Activated naive CD8-positive, alpha-beta T cell treated with anti-CD3 and anti-CD28 coated beads for 36 hours (primary cell): ENCODE results near the gene CFAP20DC. TPM values are rescaled to one million over a fixed set of nuclear protein-coding genes. Genes with fewer than 3 reads are reported as not detected.
"Not testable (repeated sequence)": the region's sequence is repeated elsewhere in the genome, so short reads cannot be mapped to it uniquely, and the experiment has no call there.

ENCODE experiments used
- DNase-seq: peaks from one replicate; pipeline ENCODE4 v3.0.0; 2021
- H3K27ac Mint-ChIP-seq: one replicate; pipeline ENCODE4 v1.8.0; 2022; ENCODE audit warnings: mild to moderate bottlenecking, moderate library complexity, mixed read lengths
- H3K27me3 Mint-ChIP-seq: one replicate; pipeline ENCODE4 v1.8.0; 2022; ENCODE audit warnings: mild to moderate bottlenecking, mixed read lengths
- H3K36me3 Mint-ChIP-seq: one replicate; pipeline ENCODE4 v1.8.0; 2021; ENCODE audit warnings: mild to moderate bottlenecking, mixed read lengths
- H3K4me1 Mint-ChIP-seq: one replicate; pipeline ENCODE4 v1.8.0; 2021; ENCODE audit warnings: mixed read lengths
- H3K4me3 Mint-ChIP-seq: one replicate; pipeline ENCODE4 v1.8.0; 2022; ENCODE audit warnings: mild to moderate bottlenecking, moderate library complexity, mixed read lengths
- H3K9me3 Mint-ChIP-seq: one replicate; pipeline ENCODE4 v1.8.0; 2022; ENCODE audit warnings: mixed read lengths
- total RNA-seq, 2 experiments: library from RNA; stranded (reverse); gene quantifications; one replicate each; pipeline ENCODE4 v1.2.3, GENCODE V29; 2021

The CFAP20DC gene
- 1 to 10 TPM; 1.6 to 2.4 TPM for total RNA-seq

DNA sequence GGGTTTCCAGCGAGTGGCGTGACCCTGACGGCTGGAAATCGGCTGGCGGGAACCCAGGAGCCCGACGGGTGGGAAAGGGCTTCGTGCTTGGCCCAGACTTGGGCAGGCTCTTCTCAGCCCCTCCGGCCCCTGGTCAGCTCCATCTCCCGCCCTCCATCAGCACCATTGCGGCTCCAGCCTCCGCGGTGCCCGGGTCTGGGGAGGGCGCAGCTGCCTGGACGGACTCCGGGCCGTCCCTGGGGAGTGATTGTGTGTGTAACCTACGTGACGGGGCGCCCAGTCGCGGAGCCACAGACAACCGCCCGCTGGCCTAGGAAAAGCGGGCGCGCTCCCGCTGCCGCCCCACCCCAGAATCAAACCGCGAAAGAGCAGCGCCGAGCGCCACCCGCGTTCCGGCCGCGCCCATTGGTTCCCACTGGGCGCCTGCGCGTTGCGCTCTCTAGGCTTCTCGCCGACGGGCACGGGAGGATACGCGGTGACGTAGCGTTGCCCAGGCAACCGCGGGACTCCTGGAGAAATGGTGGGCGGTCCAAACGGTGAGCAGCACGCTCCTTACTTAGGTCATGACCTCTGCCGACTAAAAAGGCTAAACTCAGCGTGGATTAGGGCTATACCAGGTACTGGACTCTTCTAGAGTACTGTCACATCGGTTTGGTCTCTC, at the start of gene CFAP20DC:
CFAP20DC (minus strand) TSS at position 355 of the 661 bp plus-strand sequence. CDS start 394 bp downstream, outside the sequence.
- Mint-ChIP-seq H3K27me3 (no peaks in the 10 kb centered on the region), H3K4me3 (peak within 1 kb of the TSS; percentile 64), H3K9me3 (no peaks in the 10 kb centered on the region), H3K36me3 (no peaks in the 10 kb centered on the region), H3K4me1 (peaks cover 9% of the 10 kb centered on the region), H3K27ac (peak within 1 kb of the TSS; percentile 62)
- DNase-seq, result peak; percentile 95

DNA sequence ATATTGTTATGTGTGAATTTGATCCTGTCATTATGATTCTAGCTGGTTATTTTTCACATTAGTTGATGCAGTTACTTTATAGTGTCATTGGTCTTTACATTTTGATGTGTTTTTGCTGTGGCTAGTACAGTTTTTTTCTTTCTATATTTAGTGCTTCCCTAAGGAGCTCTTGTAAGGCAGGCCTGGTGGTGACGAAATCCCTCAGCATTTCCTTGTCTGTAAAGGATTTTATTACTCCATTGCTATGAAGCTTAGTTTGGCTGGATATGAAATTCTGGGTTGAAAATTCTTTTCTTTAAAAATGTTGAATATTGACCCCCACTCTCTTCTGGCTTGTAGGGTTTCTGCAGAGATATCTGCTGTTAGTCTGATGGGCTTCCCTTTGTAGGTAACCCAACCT, 48.7 kb upstream of the CFAP20DC start:
- not testable (repeated sequence) for DNase-seq, H3K4me1 Mint-ChIP-seq, H3K36me3 Mint-ChIP-seq, H3K4me3 Mint-ChIP-seq, H3K27ac Mint-ChIP-seq
- H3K27me3 Mint-ChIP-seq, result peaks cover 10% of the 10 kb centered on the region
- H3K9me3 Mint-ChIP-seq, result peaks cover 11% of the 10 kb centered on the region

DNA sequence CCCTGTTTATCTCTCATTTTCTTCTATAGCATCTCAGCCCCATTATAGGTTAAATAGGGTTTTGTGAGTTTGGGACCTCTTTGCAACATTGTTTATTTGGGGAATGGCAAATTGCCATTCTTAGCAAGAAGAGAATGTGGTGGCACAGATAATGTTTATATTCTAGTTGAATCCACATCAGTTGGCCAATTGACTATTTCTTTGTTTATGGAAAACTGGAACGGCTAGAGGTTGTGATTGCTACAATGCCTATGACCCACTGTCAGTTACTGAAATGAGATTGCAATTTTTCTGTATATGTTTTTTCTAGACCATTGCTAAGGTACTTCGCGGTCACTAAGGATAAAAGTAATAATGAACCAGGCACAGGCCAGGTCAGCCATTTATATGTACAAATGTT, 44.6 kb upstream of the CFAP20DC start:
- no peak overlapping the region for H3K4me3 Mint-ChIP-seq
- H3K9me3 Mint-ChIP-seq, result peaks cover 11% of the 10 kb centered on the region
- no peaks in the 10 kb centered on the region for H3K4me1 Mint-ChIP-seq
- no peak overlapping the region for H3K27ac Mint-ChIP-seq
- H3K27me3 Mint-ChIP-seq, result peaks cover 6% of the 10 kb centered on the region
- DNase-seq, result no peak
- no peaks in the 10 kb centered on the region for H3K36me3 Mint-ChIP-seq

DNA sequence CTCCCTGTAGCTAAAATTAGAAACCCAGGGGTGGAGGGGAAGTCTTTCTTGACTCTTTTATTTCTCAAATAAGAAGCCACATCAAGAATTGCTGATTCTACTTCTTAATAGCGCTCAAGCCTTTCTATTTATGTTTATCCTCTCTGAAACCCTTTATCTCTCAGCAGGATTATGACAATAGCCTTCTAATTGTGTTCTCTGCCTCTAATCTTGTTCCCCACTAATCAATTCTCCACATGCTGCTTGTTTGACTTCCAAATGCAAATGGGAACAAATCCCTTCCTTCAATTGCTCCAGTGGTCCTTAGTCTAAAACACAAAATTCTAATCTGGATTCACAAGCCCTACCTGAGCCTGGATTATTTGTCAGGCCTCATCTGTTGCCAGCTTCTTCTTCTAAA, 43.7 kb upstream of the CFAP20DC start:
- Mint-ChIP-seq H3K27me3 (peaks cover 6% of the 10 kb centered on the region), H3K36me3 (no peaks in the 10 kb centered on the region), H3K9me3 (peaks cover 11% of the 10 kb centered on the region), H3K4me3 (no peak overlapping the region), H3K4me1 (no peaks in the 10 kb centered on the region), H3K27ac (no peak overlapping the region)
- DNase-seq, result no peak

DNA sequence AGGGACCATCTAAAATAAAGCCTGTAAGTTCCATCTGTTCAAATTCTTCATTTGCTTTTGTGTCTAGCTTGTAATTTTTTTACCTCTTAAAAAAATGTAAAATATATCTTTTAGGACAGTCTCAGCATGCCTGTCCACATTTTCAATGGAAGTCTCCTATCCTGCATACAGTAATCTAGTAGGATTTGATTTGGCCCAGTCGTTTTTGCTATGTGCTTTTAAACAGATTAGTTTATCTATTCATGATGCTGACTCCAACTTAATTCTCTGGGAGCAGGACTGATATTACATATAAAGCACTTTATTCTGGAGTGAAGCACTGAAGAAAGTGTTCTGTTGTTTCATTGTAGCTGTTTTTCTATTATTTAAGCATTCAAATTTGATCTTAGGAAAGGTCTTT, 38.9 kb upstream of the CFAP20DC start:
- Mint-ChIP-seq H3K27ac (no peak overlapping the region), H3K36me3 (no peaks in the 10 kb centered on the region), H3K4me3 (no peak overlapping the region), H3K9me3 (no peaks in the 10 kb centered on the region), H3K27me3 (peaks cover 15% of the 10 kb centered on the region), H3K4me1 (no peaks in the 10 kb centered on the region)
- no peak for DNase-seq

DNA sequence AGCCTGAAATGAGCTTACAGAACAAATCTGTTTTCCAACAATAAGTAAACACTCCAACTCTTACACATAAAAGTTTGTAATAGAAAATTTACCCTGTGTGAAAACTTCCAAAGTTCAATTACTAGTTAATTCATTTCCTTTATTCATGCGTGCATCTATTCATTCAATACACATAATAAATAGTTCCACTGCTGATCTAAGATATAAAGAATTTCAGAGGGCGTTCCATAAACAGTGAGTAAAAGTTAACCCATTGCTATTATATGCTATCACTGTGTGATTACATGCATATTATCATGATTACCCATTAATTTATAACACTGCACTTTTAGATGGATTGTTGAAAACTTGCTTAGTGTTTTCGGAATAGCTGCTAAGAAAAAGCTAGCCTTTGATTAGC, 36.2 kb upstream of the CFAP20DC start:
- Mint-ChIP-seq H3K4me1 (no peaks in the 10 kb centered on the region), H3K9me3 (no peaks in the 10 kb centered on the region), H3K4me3 (no peak overlapping the region), H3K27ac (no peak overlapping the region), H3K36me3 (peaks cover 3% of the 10 kb centered on the region), H3K27me3 (peaks cover 40% of the 10 kb centered on the region)
- no peak for DNase-seq

DNA sequence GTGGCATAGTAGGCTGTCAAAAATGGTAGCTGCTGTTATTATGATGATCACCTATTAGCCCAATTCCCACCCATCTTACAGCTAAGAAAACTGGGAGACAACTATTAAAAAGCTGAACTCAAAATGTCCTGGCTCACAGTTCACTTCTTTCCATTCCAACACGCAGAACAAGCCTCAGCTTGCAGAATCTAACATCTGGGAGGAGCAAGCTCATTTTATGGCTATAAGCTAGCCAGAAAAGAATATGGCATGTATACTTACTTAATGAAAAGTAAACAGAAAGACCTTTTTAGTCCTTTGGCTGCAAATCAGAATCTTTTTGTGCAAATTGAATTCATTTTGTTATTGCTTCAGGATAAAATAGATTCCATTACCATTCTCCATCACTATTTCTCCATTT, 34.8 kb upstream of the CFAP20DC start:
- DNase-seq, result no peak
- no peaks in the 10 kb centered on the region for H3K9me3 Mint-ChIP-seq

DNA sequence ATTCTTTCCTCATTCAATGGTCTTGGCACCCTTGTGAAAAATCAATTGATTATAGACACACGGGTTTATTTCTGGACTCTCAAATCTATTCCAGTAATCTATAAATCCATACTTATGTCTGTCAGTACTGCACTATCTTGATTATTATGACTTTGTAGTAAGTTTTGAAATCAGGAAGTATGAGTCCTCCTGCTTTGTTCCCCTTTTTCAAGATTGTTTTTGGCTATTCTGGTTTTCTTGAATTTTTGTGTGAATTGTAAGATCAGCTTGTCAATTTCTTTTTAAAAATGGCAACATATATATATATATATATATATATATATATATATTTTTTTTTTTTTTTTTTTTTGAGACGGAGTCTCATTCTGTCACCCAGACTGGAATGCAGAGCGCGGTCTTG, 32.3 kb upstream of the CFAP20DC start:
- DNase-seq, result no peak
- Mint-ChIP-seq H3K36me3 (peaks cover 3% of the 10 kb centered on the region), H3K9me3 (no peaks in the 10 kb centered on the region), H3K27me3 (peaks cover 47% of the 10 kb centered on the region), H3K27ac (no peak overlapping the region), H3K4me1 (no peaks in the 10 kb centered on the region), H3K4me3 (no peak overlapping the region)

More for the DNA sequence above, 34.8 kb upstream of the CFAP20DC start:
- peaks cover 46% of the 10 kb centered on the region for H3K27me3 Mint-ChIP-seq
- no peak overlapping the region for H3K4me3 Mint-ChIP-seq
- no peaks in the 10 kb centered on the region for H3K4me1 Mint-ChIP-seq
- H3K36me3 Mint-ChIP-seq, result peaks cover 3% of the 10 kb centered on the region
- no peak overlapping the region for H3K27ac Mint-ChIP-seq

DNA sequence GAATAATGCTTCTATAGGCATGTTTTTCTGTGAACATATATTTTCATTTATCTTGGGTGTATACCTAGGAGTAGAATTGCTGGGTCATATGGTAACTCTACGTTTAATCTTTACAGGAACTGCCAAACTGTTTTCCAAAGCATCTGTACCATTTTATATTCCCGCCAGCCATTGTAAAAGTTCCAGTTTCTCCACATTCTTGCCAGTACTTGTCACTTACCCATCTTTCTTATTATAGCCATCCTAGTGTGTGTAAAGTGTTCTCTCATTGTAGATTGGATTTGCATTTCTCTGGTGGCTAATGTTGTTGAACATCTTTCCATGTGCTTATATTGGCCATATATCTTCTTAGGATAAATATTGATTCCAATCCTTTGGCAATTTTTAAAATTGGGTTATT, 31.2 kb upstream of the CFAP20DC start:
- Mint-ChIP-seq H3K4me1 (no peaks in the 10 kb centered on the region), H3K9me3 (no peaks in the 10 kb centered on the region), H3K36me3 (peaks cover 3% of the 10 kb centered on the region), H3K27ac (no peak overlapping the region), H3K27me3 (peaks cover 48% of the 10 kb centered on the region), H3K4me3 (no peak overlapping the region)
- no peak for DNase-seq

DNA sequence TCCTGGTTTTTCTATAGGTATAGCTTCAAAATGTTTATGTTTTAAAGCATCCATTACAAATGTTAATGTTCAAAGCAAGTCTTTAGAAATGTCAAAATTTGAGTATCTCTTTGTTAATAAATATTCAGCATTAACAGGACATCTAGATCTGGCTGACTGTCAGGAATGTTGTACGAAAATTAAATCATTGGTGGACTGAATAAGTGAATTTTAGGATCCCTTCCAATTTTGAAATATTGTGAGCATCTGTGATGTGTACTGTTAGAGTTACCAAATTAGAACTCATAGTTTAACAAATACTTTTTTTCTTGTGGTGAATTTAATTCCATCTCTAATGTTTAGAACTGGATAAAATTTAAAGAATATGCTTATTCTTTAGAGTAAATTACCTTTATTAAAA, 30.1 kb upstream of the CFAP20DC start:
- no peak overlapping the region for H3K4me3 Mint-ChIP-seq
- H3K36me3 Mint-ChIP-seq, result peaks cover 3% of the 10 kb centered on the region
- H3K9me3 Mint-ChIP-seq, result no peaks in the 10 kb centered on the region
- H3K4me1 Mint-ChIP-seq, result no peaks in the 10 kb centered on the region
- peaks cover 43% of the 10 kb centered on the region for H3K27me3 Mint-ChIP-seq
- DNase-seq, result no peak
- no peak overlapping the region for H3K27ac Mint-ChIP-seq

DNA sequence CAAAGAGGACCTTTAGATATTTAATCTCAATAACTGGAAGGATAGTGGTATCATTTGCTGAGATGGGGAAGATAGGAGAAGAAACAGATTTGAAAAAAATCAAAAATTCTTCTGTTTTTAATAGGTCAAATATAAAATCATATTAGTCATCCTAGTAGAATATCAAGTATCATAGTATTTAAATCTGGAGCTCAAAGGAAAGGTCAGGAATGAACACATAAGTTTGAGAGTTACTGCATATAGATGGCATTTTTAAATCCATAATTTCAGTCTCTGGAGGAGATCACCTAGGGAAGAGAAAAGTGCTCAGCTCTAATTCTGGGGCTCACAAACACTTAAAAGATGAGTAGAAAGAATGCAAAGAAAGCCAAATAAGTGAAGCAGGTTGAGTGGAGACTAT, 24.9 kb upstream of the CFAP20DC start:
- Mint-ChIP-seq H3K4me3 (no peak overlapping the region), H3K27me3 (peaks cover 45% of the 10 kb centered on the region), H3K36me3 (no peaks in the 10 kb centered on the region), H3K4me1 (peaks cover 7% of the 10 kb centered on the region), H3K27ac (no peak overlapping the region), H3K9me3 (no peaks in the 10 kb centered on the region)
- no peak for DNase-seq

DNA sequence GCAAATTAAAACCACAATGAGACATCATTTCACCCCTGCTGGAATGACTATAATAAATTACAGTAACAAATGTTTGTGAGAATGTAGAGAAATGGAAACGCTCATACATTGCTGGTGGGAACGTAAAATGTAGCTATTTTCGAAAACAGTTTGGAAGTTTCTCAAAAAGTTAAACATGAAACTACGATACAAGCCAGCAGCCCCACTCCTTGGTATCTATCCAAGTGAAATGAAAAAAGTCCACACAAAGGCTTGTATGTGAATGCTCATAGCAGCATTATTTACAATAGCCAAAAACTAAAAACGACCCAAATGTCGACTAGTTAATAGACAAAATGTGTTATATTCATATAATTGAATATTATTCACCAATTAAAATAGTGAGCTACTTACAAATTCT, 22.9 kb upstream of the CFAP20DC start:
- Mint-ChIP-seq H3K9me3 (no peaks in the 10 kb centered on the region), H3K4me1 (peaks cover 11% of the 10 kb centered on the region), H3K4me3 (no peak overlapping the region), H3K27me3 (peaks cover 52% of the 10 kb centered on the region), H3K27ac (no peak overlapping the region), H3K36me3 (no peaks in the 10 kb centered on the region)
- no peak for DNase-seq

DNA sequence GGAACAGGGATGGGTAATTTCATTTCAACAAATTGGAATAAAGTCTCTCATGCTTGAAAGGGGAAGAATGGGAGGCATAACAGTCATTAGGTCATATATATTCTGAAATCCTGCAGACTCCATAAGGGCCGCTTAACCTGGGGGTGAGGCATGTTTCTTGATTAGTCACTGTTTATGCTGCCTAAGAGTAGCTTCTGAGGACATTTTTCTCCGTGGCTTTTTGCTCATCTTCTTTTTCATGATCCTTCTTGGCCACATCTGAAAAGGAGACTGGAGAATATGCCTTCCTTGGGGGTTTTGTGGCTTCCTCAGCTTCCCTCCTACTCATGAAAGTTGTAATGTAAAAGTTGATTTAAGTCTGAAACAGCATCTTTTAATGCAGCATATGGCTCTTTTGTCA, 20.0 kb upstream of the CFAP20DC start:
- no peaks in the 10 kb centered on the region for H3K9me3 Mint-ChIP-seq
- H3K27ac Mint-ChIP-seq, result peak overlapping the region; percentile 17
- DNase-seq, result no peak
- H3K4me3 Mint-ChIP-seq, result no peak overlapping the region
- no peaks in the 10 kb centered on the region for H3K36me3 Mint-ChIP-seq
- H3K4me1 Mint-ChIP-seq, result peaks cover 11% of the 10 kb centered on the region
- H3K27me3 Mint-ChIP-seq, result peaks cover 56% of the 10 kb centered on the region

DNA sequence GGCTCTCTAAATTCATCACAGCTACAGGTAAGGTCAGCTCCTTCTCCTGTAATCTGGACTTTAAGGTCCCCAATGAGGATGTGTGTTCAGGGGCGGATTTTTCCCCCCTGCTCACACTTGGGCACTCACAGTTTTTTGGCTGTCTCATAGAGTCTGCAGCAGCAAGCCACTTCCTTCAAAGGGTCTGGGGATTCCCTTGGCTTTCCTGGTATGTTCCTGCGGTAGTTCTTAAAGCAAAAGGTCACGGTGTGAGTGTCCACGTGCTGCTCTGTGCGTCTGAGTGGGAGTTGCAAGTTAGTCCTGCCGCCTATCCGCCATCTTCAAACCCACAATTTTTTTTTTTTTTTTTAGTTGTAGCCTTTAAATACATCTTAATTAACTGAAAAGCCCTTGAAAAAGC, 15.4 kb upstream of the CFAP20DC start:
- peaks cover 9% of the 10 kb centered on the region for H3K4me1 Mint-ChIP-seq
- H3K27ac Mint-ChIP-seq, result no peak overlapping the region
- H3K4me3 Mint-ChIP-seq, result no peak overlapping the region
- no peaks in the 10 kb centered on the region for H3K36me3 Mint-ChIP-seq
- peaks cover 48% of the 10 kb centered on the region for H3K27me3 Mint-ChIP-seq
- no peak for DNase-seq
- H3K9me3 Mint-ChIP-seq, result peaks cover 3% of the 10 kb centered on the region

DNA sequence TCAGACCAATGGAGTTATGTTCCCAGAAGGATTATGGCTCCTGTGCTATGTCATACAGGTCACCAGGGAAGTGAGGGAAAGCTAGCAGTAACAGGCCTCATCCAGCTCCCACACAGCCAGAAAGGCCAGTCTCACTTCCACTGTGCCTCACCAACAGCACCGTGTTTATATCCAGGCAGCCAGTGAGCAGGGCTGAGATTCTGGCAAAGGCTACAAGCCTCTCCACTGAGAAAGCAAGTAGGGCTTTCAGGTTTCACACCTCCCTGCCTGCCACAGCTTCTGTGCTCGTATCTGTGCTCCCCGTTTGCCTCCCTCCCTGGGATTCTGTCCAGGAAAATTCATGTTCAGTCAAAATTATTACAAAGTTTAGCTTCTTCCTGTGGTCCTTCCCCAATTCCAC, 14.9 kb upstream of the CFAP20DC start:
- Mint-ChIP-seq H3K36me3 (no peaks in the 10 kb centered on the region), H3K27me3 (peaks cover 49% of the 10 kb centered on the region), H3K4me1 (peaks cover 4% of the 10 kb centered on the region), H3K9me3 (peaks cover 3% of the 10 kb centered on the region), H3K27ac (no peak overlapping the region), H3K4me3 (no peak overlapping the region)
- DNase-seq, result no peak

DNA sequence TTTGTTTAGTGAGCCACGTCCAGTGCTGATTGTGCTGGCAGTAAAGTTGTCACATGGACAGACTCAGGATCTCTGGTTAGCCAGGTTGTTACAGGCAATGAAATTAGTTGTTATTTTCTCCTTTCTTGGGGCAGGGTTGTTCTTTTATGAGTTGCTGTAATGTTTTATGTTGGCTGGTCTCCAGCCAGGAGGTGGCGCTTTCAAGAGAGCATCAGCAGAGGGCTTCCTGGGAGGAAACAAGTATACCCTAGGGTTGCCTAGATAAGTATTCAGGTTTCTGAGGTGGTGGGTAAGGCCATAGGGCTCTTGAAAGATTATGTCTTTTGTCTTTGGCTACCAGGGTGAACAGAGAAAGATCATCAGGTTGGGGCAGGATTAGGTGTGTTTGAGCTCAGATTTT, 14.5 kb upstream of the CFAP20DC start:
- H3K36me3 Mint-ChIP-seq, result no peaks in the 10 kb centered on the region
- peaks cover 49% of the 10 kb centered on the region for H3K27me3 Mint-ChIP-seq
- H3K27ac Mint-ChIP-seq, result no peak overlapping the region
- DNase-seq, result no peak
- H3K4me1 Mint-ChIP-seq, result no peaks in the 10 kb centered on the region
- no peak overlapping the region for H3K4me3 Mint-ChIP-seq
- H3K9me3 Mint-ChIP-seq, result peaks cover 3% of the 10 kb centered on the region
